Esophagus muscularis mucosa (tissue), 3 donors: Measurements from ENCODE around the gene SETD4.

Source experiments
- POLR2AphosphoS5 ChIP-seq, 2 donors: sonication (generic); formaldehyde crosslinking; IDR thresholded peaks; one replicate each; pipeline ENCODE4 v1.6.1; 2017; ENCODE audit warnings: antibody characterized with exemption in 2 of 2
- TF ChIP-seq, protein P1 (sequence below), 3 experiments: fragments of 200-600 bp in 2 of 3; fragments of 450-650 bp in 1 of 3; sonication (generic) in 2 of 3; IDR thresholded peaks; one replicate each; pipeline ENCODE4 v1.5.1; 2017 to 2019; ENCODE audit warnings: antibody characterized with exemption in 3 of 3, mild to moderate bottlenecking in 2 of 3, moderate library complexity in 1 of 3

DNA sequence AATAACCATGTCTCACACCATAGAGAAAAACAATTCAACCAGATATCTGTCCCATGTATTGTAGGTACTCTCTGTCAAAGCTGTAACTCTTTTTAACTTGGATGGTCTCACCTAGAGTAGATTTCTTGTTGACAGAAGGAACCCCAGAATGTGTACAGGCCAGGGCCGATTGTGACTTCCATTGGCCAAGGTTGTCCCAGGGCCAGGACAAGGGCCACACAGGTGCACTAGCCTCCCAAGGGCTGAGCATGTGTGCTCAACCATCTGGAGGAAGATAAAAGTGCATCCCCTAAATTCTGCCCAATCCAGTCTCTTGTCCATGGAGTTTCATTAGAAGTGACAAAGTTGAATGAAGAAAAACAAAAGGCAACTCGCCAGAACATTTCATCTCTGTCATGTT is 51.8 kb downstream of the SETD4 start:
- TF ChIP-seq, protein P1, sequence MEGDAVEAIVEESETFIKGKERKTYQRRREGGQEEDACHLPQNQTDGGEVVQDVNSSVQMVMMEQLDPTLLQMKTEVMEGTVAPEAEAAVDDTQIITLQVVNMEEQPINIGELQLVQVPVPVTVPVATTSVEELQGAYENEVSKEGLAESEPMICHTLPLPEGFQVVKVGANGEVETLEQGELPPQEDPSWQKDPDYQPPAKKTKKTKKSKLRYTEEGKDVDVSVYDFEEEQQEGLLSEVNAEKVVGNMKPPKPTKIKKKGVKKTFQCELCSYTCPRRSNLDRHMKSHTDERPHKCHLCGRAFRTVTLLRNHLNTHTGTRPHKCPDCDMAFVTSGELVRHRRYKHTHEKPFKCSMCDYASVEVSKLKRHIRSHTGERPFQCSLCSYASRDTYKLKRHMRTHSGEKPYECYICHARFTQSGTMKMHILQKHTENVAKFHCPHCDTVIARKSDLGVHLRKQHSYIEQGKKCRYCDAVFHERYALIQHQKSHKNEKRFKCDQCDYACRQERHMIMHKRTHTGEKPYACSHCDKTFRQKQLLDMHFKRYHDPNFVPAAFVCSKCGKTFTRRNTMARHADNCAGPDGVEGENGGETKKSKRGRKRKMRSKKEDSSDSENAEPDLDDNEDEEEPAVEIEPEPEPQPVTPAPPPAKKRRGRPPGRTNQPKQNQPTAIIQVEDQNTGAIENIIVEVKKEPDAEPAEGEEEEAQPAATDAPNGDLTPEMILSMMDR (IDR thresholded peaks at IDR 0.05): no peak
- no peak for TF ChIP-seq POLR2AphosphoS5 (IDR thresholded peaks at IDR 0.05)
